ENCODE data around the gene TENM3.
A peak's percentile ranks its signal among the peaks of the same experiment; 100 is the strongest.

The TENM3 gene

DNA sequence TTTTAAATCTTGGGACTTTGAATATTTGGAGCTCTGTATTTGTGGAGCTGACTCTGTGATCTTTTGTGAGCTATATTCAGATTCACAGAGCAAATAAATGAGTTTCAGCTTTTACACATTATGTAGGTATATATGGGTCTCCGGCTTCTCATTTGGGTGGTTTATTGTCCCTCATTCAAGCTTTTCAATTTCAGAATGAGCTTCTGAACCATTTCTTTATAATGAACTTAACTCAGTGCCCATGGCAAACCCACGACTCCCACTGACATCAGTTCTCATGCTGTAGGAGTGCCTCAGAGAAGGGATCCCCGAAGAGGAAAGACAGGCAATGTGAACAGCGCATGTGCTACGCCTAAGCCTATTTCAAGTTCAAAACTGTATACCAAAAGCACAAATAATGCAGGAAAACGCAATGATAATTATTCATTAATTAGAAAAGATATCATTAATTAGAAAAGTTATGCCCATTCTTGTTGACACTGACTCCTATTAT lies 517.4 kb downstream of the TENM3 start:
- TF ChIP-seq, protein P1, sequence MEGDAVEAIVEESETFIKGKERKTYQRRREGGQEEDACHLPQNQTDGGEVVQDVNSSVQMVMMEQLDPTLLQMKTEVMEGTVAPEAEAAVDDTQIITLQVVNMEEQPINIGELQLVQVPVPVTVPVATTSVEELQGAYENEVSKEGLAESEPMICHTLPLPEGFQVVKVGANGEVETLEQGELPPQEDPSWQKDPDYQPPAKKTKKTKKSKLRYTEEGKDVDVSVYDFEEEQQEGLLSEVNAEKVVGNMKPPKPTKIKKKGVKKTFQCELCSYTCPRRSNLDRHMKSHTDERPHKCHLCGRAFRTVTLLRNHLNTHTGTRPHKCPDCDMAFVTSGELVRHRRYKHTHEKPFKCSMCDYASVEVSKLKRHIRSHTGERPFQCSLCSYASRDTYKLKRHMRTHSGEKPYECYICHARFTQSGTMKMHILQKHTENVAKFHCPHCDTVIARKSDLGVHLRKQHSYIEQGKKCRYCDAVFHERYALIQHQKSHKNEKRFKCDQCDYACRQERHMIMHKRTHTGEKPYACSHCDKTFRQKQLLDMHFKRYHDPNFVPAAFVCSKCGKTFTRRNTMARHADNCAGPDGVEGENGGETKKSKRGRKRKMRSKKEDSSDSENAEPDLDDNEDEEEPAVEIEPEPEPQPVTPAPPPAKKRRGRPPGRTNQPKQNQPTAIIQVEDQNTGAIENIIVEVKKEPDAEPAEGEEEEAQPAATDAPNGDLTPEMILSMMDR (conservative IDR thresholded peaks at IDR 0.05; ENCODE audit: low read depth, low read length), result no peak
- no peak for DNase-seq (ENCODE audit: low read depth)
- no peak overlapping the region for H3K4me3 ChIP-seq (ENCODE audit: low read depth, low read length)

DNA sequence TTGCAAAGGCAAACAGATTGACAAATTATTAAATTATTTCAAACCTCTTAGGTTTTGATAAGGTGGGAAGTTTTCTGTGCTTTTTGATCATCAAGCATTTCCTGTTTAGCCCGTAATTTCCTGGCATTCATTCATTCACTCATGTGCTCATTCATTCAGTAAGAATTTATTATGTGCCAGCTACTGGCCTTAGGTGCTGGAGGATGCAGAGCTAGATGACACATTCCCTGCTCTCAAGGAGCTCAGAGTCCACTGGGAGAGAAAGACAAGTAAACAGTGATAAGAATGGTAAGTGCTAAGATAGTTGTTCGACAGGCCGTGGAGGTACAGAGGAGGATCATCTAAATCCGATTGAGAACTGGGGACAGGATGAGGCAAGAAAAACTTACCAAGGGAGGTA lies 520.9 kb downstream of the TENM3 start:
- TF ChIP-seq, protein P1 (conservative IDR thresholded peaks at IDR 0.05; ENCODE audit: low read depth, low read length), result no peak
- peak; percentile 18 for DNase-seq (ENCODE audit: low read depth)
- no peak overlapping the region for H3K4me3 ChIP-seq (ENCODE audit: low read depth, low read length)

DNA sequence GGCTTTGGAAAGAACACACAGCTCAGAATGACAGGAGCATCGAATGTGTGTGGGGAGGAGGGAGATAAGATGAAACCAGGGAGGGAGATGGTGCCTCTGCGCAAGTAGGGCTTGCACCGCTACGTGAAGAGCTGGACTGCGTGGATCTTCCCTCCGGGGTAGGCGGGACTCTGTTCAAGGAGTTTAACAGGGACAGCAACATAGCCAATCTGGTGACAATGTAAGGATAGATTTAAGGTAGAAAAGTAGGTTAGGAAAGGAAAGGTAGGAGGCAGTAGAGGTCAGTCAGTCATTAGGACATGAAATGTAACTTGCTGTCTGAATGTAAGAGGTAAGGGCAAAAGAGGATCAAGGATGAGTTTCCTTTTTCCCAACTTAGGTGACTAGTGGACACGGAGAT lies 521.4 kb downstream of the TENM3 start:
- TF ChIP-seq, protein P1 (conservative IDR thresholded peaks at IDR 0.05; ENCODE audit: low read depth, low read length), result no peak
- no peak overlapping the region for H3K4me3 ChIP-seq (ENCODE audit: low read depth, low read length)
- DNase-seq (ENCODE audit: low read depth), result no peak

DNA sequence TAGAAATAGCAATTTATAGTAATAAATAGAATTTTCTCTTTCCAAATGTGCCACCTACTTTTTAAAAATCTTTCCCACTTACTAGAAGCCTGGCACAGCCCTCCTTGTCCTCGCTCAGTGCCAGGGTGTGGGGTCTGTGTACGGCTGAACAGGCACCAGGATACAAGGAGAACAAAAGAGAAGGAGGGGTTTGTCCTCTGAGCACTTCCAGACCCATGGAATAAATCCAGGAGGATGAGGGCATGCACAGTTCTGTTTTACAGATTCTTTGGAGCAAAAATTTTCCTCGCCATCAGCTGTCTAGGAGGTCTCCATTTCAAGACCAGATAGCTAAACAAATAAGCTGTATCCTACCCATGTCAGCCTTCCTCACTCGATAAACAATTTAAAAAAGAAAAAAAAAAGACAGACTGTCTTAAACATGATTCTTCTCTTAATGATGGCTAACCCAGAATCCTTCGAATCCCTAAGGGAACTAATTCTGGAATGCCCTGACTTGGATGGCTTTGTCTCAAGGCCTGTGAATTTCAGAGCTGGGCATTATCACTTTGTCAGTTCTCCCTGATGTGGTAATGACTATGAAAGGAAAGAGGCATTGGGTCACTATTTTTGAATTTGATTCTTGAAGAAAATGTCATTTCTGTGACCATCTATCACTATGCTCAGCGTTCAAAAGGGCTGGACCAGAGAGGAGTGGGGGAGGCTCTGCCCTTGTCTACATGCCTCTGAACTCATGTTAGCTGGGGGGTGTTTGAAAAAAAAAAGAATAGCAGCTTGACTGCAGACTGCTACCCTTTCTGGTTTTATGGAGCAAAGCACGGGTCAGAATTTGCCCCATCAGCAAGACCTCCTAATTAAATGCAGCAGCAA lies 523.0 kb downstream of the TENM3 start:
- H3K4me3 ChIP-seq (ENCODE audit: low read depth, low read length), result no peak overlapping the region

DNA sequence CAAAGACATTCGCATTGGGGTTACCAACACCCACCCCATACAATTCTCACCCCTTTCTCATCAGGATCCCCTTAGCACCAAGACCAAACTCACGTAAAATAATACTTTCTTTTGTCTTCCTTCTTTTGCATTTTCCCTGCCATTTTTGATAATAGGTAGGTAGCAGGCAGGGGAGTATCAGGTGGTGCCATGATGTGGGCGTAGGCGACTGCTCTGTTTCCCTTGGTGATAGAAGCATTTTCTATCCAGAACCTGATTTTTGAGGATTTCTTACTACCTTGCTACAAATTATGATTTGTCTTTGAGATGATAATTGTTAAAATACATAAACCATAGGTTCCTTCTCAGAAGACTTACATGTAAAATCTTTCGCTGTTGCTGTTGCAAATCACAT lies 523.7 kb downstream of the TENM3 start:
- H3K4me3 ChIP-seq (ENCODE audit: low read depth, low read length), result no peak overlapping the region
- DNase-seq (ENCODE audit: low read depth), result no peak
- TF ChIP-seq, protein P1 (conservative IDR thresholded peaks at IDR 0.05; ENCODE audit: low read depth, low read length), result no peak

More for the DNA sequence above, 523.0 kb downstream of the TENM3 start:
- TF ChIP-seq, protein P1 (conservative IDR thresholded peaks at IDR 0.05; ENCODE audit: low read depth, low read length), result no peak
- no peak for DNase-seq (ENCODE audit: low read depth)

DNA sequence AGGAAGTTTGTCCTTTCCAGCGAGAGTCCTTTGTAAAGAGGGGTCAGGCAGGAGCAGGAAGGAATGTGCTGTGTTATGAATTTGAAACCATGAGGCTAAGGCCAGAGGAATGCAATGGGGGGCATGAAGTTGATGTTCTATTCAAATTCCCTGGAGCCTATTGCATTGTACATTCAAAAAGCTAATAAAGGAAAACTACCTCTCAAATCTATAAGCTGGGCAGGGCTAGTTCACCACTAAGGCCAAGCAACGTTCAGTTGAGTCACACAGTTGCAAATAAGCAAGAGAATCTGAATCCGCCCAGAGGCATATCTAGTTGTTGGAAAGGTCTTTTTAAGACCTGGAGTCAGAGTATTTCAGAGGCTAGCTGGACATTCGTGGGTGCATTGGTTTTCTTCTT lies 525.6 kb downstream of the TENM3 start:
- TF ChIP-seq, protein P1 (conservative IDR thresholded peaks at IDR 0.05; ENCODE audit: low read depth, low read length), result no peak
- DNase-seq (ENCODE audit: low read depth), result peak; percentile 57
- no peak overlapping the region for H3K4me3 ChIP-seq (ENCODE audit: low read depth, low read length)

All from choroid plexus epithelial cell (primary cell).